ENCODE measurements around the gene AIMP1.

GRCh38 chr4:106299977-106300376 lies 16.4 kb upstream of the AIMP1 start:
- no peak for TF ChIP-seq CTCF (IDR thresholded peaks at IDR 0.05)
- no peak for TF ChIP-seq REST (IDR thresholded peaks at IDR 0.05; ENCODE audit: insufficient read depth in 1 of 2, low read depth in 2 of 2, low read length in 1 of 2)
- no peak for TF ChIP-seq POLR2AphosphoS5 (IDR thresholded peaks at IDR 0.05; ENCODE audit: low read depth, low read length)
- no peak for TF ChIP-seq SIN3A (IDR thresholded peaks at IDR 0.05; ENCODE audit: borderline replicate concordance, insufficient read depth, low read depth, low read length)
- no peak for TF ChIP-seq TCF7L2 (IDR thresholded peaks at IDR 0.05; ENCODE audit: low read depth, low read length)
